ENCODE data around the gene TMEM183A. TPM values are rescaled to one million over a fixed set of nuclear protein-coding genes. Genes with fewer than 3 reads are reported as not detected.

Gene TMEM183A
- total and polyA plus RNA-seq, 2 experiments from 2014 or later = 55.1 to 128 TPM

- Mint-ChIP-seq H3K27ac (no peak overlapping the region), H3K4me3 (no peak overlapping the region), H3K9me3 (no peaks in the 10 kb centered on the region; the same call in 2 of the 3 replicates), H3K4me1 (peaks cover 28% of the 10 kb centered on the region), H3K36me3 (ENCODE audit: low read depth) (no peaks in the 10 kb centered on the region; the same call in 2 of the 3 replicates), H3K27me3 (ENCODE audit: insufficient read depth, low read depth, poor library complexity) (peaks cover 19% of the 10 kb centered on the region)
- H3F3A ChIP-seq (replicated peaks; ENCODE audit: low read depth) = no peaks in the 10 kb centered on the region
- H3K27ac ChIP-seq (ENCODE audit: low read depth) = no peak overlapping the region
- H3K9me2 ChIP-seq (ENCODE audit: insufficient read depth) = no peaks in the 10 kb centered on the region
- DNase-seq (ENCODE audit: low spot score) = no peak
- no peak overlapping the region for H2AFZ ChIP-seq
- TF ChIP-seq STAT1 (IDR thresholded peaks at IDR 0.05; ENCODE audit: unreplicated experiment) (no peak), NANOG (IDR thresholded peaks at IDR 0.05; ENCODE audit: borderline replicate concordance) (no peak), POLR2AphosphoS5 (IDR thresholded peaks at IDR 0.05; ENCODE audit: low read depth) (no peak)
- H3K36me3 ChIP-seq (ENCODE audit: insufficient read depth) = no peaks in the 10 kb centered on the region
- no peaks in the 10 kb centered on the region for H4K20me1 ChIP-seq (replicated peaks; ENCODE audit: insufficient read depth)
- no peak overlapping the region for H3K4me3 ChIP-seq
- ATAC-seq = no peak
- H3K4me2 ChIP-seq = no peak overlapping the region
- H3K27me3 ChIP-seq (ENCODE audit: insufficient read depth) = no peaks in the 10 kb centered on the region
- H3K4me1 ChIP-seq (ENCODE audit: insufficient read depth) = peaks cover 10% of the 10 kb centered on the region; the same call in 1 of the 2 replicates
- H3K79me2 ChIP-seq (replicated peaks; ENCODE audit: insufficient read depth) = no peaks in the 10 kb centered on the region
Observed at GRCh38 chr1:203040513-203041275, 33.5 kb downstream of the TMEM183A start.

- H3K9me2 ChIP-seq (ENCODE audit: insufficient read depth) = no peaks in the 10 kb centered on the region
- Mint-ChIP-seq H3K27me3 (ENCODE audit: insufficient read depth, low read depth, poor library complexity) (peaks cover 17% of the 10 kb centered on the region), H3K9me3 (no peaks in the 10 kb centered on the region; the same call in 2 of the 3 replicates), H3K27ac (no peak overlapping the region), H3K36me3 (ENCODE audit: low read depth) (no peaks in the 10 kb centered on the region; the same call in 2 of the 3 replicates), H3K4me3 (no peak overlapping the region), H3K4me1 (peaks cover 22% of the 10 kb centered on the region)
- H3K4me2 ChIP-seq = no peak overlapping the region
- no peaks in the 10 kb centered on the region for H3F3A ChIP-seq (replicated peaks; ENCODE audit: low read depth)
- H3K4me3 ChIP-seq = no peak overlapping the region
- H3K27me3 ChIP-seq (ENCODE audit: insufficient read depth) = no peaks in the 10 kb centered on the region
- no peaks in the 10 kb centered on the region for H3K79me2 ChIP-seq (replicated peaks; ENCODE audit: insufficient read depth)
- DNase-seq (ENCODE audit: low spot score) (no peak), ATAC-seq (no peak)
- H4K20me1 ChIP-seq (replicated peaks; ENCODE audit: insufficient read depth) = no peaks in the 10 kb centered on the region
- 0 out of 2 replicates have a peak, but pooled peaks cover 5% of the 10 kb centered on the region for H3K4me1 ChIP-seq (ENCODE audit: insufficient read depth)
- no peak overlapping the region for H3K27ac ChIP-seq (ENCODE audit: low read depth)
- H3K36me3 ChIP-seq (ENCODE audit: insufficient read depth) = no peaks in the 10 kb centered on the region
- TF ChIP-seq NANOG (IDR thresholded peaks at IDR 0.05; ENCODE audit: borderline replicate concordance) (no peak), EZH2 (IDR thresholded peaks at IDR 0.05; ENCODE audit: low read depth, unreplicated experiment) (no peak), STAT1 (IDR thresholded peaks at IDR 0.05; ENCODE audit: unreplicated experiment) (no peak), REST (IDR thresholded peaks at IDR 0.05; ENCODE audit: unreplicated experiment) (no peak), ETS1 (IDR thresholded peaks at IDR 0.05) (no peak)
- TF ChIP-seq, protein P1, sequence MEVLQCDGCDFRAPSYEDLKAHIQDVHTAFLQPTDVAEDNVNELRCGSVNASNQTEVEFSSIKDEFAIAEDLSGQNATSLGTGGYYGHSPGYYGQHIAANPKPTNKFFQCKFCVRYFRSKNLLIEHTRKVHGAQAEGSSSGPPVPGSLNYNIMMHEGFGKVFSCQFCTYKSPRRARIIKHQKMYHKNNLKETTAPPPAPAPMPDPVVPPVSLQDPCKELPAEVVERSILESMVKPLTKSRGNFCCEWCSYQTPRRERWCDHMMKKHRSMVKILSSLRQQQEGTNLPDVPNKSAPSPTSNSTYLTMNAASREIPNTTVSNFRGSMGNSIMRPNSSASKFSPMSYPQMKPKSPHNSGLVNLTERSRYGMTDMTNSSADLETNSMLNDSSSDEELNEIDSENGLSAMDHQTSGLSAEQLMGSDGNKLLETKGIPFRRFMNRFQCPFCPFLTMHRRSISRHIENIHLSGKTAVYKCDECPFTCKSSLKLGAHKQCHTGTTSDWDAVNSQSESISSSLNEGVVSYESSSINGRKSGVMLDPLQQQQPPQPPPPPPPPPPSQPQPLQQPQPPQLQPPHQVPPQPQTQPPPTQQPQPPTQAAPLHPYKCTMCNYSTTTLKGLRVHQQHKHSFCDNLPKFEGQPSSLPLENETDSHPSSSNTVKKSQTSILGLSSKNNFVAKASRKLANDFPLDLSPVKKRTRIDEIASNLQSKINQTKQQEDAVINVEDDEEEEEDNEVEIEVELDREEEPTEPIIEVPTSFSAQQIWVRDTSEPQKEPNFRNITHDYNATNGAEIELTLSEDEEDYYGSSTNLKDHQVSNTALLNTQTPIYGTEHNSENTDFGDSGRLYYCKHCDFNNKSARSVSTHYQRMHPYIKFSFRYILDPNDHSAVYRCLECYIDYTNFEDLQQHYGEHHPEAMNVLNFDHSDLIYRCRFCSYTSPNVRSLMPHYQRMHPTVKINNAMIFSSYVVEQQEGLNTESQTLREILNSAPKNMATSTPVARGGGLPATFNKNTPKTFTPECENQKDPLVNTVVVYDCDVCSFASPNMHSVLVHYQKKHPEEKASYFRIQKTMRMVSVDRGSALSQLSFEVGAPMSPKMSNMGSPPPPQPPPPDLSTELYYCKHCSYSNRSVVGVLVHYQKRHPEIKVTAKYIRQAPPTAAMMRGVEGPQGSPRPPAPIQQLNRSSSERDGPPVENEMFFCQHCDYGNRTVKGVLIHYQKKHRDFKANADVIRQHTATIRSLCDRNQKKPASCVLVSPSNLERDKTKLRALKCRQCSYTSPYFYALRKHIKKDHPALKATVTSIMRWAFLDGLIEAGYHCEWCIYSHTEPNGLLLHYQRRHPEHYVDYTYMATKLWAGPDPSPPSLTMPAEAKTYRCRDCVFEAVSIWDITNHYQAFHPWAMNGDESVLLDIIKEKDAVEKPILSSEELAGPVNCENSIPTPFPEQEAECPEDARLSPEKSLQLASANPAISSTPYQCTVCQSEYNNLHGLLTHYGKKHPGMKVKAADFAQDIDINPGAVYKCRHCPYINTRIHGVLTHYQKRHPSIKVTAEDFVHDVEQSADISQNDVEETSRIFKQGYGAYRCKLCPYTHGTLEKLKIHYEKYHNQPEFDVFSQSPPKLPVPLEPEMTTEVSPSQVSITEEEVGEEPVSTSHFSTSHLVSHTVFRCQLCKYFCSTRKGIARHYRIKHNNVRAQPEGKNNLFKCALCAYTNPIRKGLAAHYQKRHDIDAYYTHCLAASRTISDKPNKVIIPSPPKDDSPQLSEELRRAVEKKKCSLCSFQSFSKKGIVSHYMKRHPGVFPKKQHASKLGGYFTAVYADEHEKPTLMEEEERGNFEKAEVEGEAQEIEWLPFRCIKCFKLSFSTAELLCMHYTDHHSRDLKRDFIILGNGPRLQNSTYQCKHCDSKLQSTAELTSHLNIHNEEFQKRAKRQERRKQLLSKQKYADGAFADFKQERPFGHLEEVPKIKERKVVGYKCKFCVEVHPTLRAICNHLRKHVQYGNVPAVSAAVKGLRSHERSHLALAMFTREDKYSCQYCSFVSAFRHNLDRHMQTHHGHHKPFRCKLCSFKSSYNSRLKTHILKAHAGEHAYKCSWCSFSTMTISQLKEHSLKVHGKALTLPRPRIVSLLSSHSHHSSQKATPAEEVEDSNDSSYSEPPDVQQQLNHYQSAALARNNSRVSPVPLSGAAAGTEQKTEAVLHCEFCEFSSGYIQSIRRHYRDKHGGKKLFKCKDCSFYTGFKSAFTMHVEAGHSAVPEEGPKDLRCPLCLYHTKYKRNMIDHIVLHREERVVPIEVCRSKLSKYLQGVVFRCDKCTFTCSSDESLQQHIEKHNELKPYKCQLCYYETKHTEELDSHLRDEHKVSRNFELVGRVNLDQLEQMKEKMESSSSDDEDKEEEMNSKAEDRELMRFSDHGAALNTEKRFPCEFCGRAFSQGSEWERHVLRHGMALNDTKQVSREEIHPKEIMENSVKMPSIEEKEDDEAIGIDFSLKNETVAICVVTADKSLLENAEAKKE (CRISPR knock-in tag; IDR thresholded peaks at IDR 0.05) = no peak
- no peak overlapping the region for H2AFZ ChIP-seq
Observed at GRCh38 chr1:203041351-203041932, 34.3 kb downstream of the TMEM183A start.
